ENCODE measurements around the gene CBL. TPM values are rescaled to one million over a fixed set of nuclear protein-coding genes. Genes with fewer than 3 reads are reported as not detected.

Gene CBL
- total RNA-seq, 4 donors from 2014 or later = 10.0 to 39.9 (median 13.0) TPM

- TF ChIP-seq POLR2A (IDR thresholded peaks at IDR 0.05) (peak in 1 of 2 donors; percentile 4), CTCF (IDR thresholded peaks at IDR 0.05) (no peak)
- intact Hi-C loops (cut with DNase I; ENCODE audit: low total_unique reads) = no loop called here
- no peaks in the 10 kb centered on the region for H3K36me3 ChIP-seq
- peak overlapping the region; percentile 58 to 67 for H3K4me3 ChIP-seq
- H3K27ac ChIP-seq = peak overlapping the region; percentile 93 to 94
- peak; percentile 57 to 61 for DNase-seq
- no peaks in the 10 kb centered on the region for H3K4me1 ChIP-seq
- no peaks in the 10 kb centered on the region for H3K27me3 ChIP-seq
- H3K9me3 ChIP-seq = no peaks in the 10 kb centered on the region
These were observed 110.0 kb downstream of the CBL start for GRCh38 chr11:119316016-119316728.

GRCh38 chr11:119316729-119317591 is 110.8 kb downstream of the CBL start, which contains the start of gene MCAM:
MCAM (minus strand) TSS chr11:119317130; CDS start chr11:119317101, 29 bp downstream.
- TF ChIP-seq CTCF (IDR thresholded peaks at IDR 0.05) (peak in 1 of 4 experiments; percentile 14), POLR2A (IDR thresholded peaks at IDR 0.05) (peak; percentile 38 to 71)
- peaks cover 0 to 6% of the 10 kb centered on the region in 2 donors for H3K4me1 ChIP-seq
- H3K27ac ChIP-seq = peak within 1 kb of the TSS; percentile 93 to 94
- no peaks in the 10 kb centered on the region for H3K27me3 ChIP-seq
- H3K4me3 ChIP-seq = peak within 1 kb of the TSS; percentile 58 to 67
- intact Hi-C loops (cut with DNase I; ENCODE audit: low total_unique reads) = no loop called here
- H3K36me3 ChIP-seq = no peaks in the 10 kb centered on the region
- H3K9me3 ChIP-seq = no peaks in the 10 kb centered on the region
- DNase-seq = peak; percentile 57 to 64

- peaks cover 0 to 6% of the 10 kb centered on the region in 2 donors for H3K4me1 ChIP-seq
- peak overlapping the region in 1 of 2 donors; percentile 20 for H3K4me3 ChIP-seq
- H3K36me3 ChIP-seq = no peaks in the 10 kb centered on the region
- no peaks in the 10 kb centered on the region for H3K9me3 ChIP-seq
- TF ChIP-seq CTCF (IDR thresholded peaks at IDR 0.05) (no peak), POLR2A (IDR thresholded peaks at IDR 0.05) (peak; percentile 11 to 36)
- intact Hi-C loops (cut with DNase I; ENCODE audit: low total_unique reads) = no loop called here
- peak overlapping the region; percentile 93 to 94 for H3K27ac ChIP-seq
- no peaks in the 10 kb centered on the region for H3K27me3 ChIP-seq
- no peak for DNase-seq
These were observed 111.6 kb downstream of the CBL start for GRCh38 chr11:119317592-119318239.

- H3K4me3 ChIP-seq = no peak overlapping the region
These were observed 112.3 kb downstream of the CBL start for GRCh38 chr11:119318240-119319135.

More at GRCh38 chr11:119318240-119319135, 112.3 kb downstream of the CBL start:
- Histone ChIP-seq H3K36me3 (no peaks in the 10 kb centered on the region), H3K27ac (peak overlapping the region; percentile 93 to 94), H3K4me1 (peaks cover 0 to 6% of the 10 kb centered on the region in 2 donors), H3K27me3 (no peaks in the 10 kb centered on the region), H3K9me3 (no peaks in the 10 kb centered on the region)
- TF ChIP-seq POLR2A (IDR thresholded peaks at IDR 0.05) = peak in 1 of 2 donors; percentile 16
- peak in 1 of 4 experiments; percentile 1 for TF ChIP-seq CTCF (IDR thresholded peaks at IDR 0.05)
- intact Hi-C loops (cut with DNase I; ENCODE audit: low total_unique reads) = no loop called here
- DNase-seq = peak in 1 of 2 donors; percentile 63
